ENCODE results near the gene GLS. TPM values are rescaled to one million over a fixed set of nuclear protein-coding genes. Genes with fewer than 3 reads are reported as not detected.

Gene GLS
- total RNA-seq, 2 donors from 2014 or later: 47.2 to 99.3 TPM

GRCh38 chr2:190981733-190982132 lies 101.1 kb downstream of the GLS start:
- Mint-ChIP-seq H3K4me1 (peaks cover 20% of the 10 kb centered on the region), H3K27me3 (ENCODE audit: insufficient read depth) (no peaks in the 10 kb centered on the region)
- peaks cover 99% of the 10 kb centered on the region for H3K36me3 ChIP-seq (ENCODE audit: control insufficient read depth, insufficient read depth, low read length)

GRCh38 chr2:190982262-190983034 lies 101.8 kb downstream of the GLS start:
- Mint-ChIP-seq H3K36me3 (ENCODE audit: low read depth) (peaks cover 94% of the 10 kb centered on the region), H3K9me3 (peaks cover 5% of the 10 kb centered on the region), H3K27ac (no peak overlapping the region), H3K4me3 (no peak overlapping the region), H3K4me1 (peaks cover 20% of the 10 kb centered on the region), H3K27me3 (ENCODE audit: insufficient read depth) (no peaks in the 10 kb centered on the region)
- 91 to 96% methylated on average over 7 to 8 of the region's 8 CpGs for WGBS, 2 experiments (ENCODE audit: insufficient coverage in 1 of 2, insufficient read length in 1 of 2)
- no peak for TF ChIP-seq CTCF (conservative IDR thresholded peaks at IDR 0.05)
- Histone ChIP-seq H3K9ac (ENCODE audit: extremely low read depth, low read length, poor library complexity, severe bottlenecking) (no peak overlapping the region), H3K4me3 (ENCODE audit: low read length) (no peak overlapping the region), H3K27ac (ENCODE audit: low read depth, low read length) (no peak overlapping the region), H3K9me3 (ENCODE audit: control insufficient read depth, low read length) (peaks cover 15% of the 10 kb centered on the region), H3K27me3 (ENCODE audit: control insufficient read depth, insufficient read depth, low read length, poor library complexity, severe bottlenecking) (no peaks in the 10 kb centered on the region), H3K4me1 (ENCODE audit: control insufficient read depth, insufficient read depth, low read length) (no peaks in the 10 kb centered on the region), H3K36me3 (ENCODE audit: control insufficient read depth, insufficient read depth, low read length) (peaks cover 100% of the 10 kb centered on the region)
- no peak for DNase-seq

More at GRCh38 chr2:190981733-190982132, 101.1 kb downstream of the GLS start:
- no peak overlapping the region for H3K4me3 ChIP-seq (ENCODE audit: low read length)
- H3K9me3 ChIP-seq (ENCODE audit: control insufficient read depth, low read length): peaks cover 15% of the 10 kb centered on the region
- TF ChIP-seq CTCF (conservative IDR thresholded peaks at IDR 0.05): no peak
- H3K27ac ChIP-seq (ENCODE audit: low read depth, low read length): no peak overlapping the region
- H3K4me1 ChIP-seq (ENCODE audit: control insufficient read depth, insufficient read depth, low read length): no peaks in the 10 kb centered on the region
- peaks cover 93% of the 10 kb centered on the region for H3K36me3 Mint-ChIP-seq (ENCODE audit: low read depth)
- no peaks in the 10 kb centered on the region for H3K27me3 ChIP-seq (ENCODE audit: control insufficient read depth, insufficient read depth, low read length, poor library complexity, severe bottlenecking)
- H3K9ac ChIP-seq (ENCODE audit: extremely low read depth, low read length, poor library complexity, severe bottlenecking): no peak overlapping the region
- no peak for DNase-seq
- H3K27ac Mint-ChIP-seq: no peak overlapping the region
- peaks cover 5% of the 10 kb centered on the region for H3K9me3 Mint-ChIP-seq
- H3K4me3 Mint-ChIP-seq: no peak overlapping the region
- WGBS, 2 experiments (ENCODE audit: insufficient coverage in 1 of 2, insufficient read length in 1 of 2): 86 to 98% methylated on average over 1 of the region's 1 CpG

GRCh38 chr2:190984595-190984994 lies 104.0 kb downstream of the GLS start:
- H3K27ac ChIP-seq (ENCODE audit: low read depth, low read length): no peak overlapping the region
- no peak overlapping the region for H3K4me3 Mint-ChIP-seq
- no peaks in the 10 kb centered on the region for H3K27me3 Mint-ChIP-seq (ENCODE audit: insufficient read depth)
- H3K9me3 ChIP-seq (ENCODE audit: control insufficient read depth, low read length): peaks cover 15% of the 10 kb centered on the region
- TF ChIP-seq CTCF (conservative IDR thresholded peaks at IDR 0.05): no peak
- H3K4me1 ChIP-seq (ENCODE audit: control insufficient read depth, insufficient read depth, low read length): no peaks in the 10 kb centered on the region
- 95 to 100% methylated on average over 4 to 5 of the region's 5 CpGs for WGBS, 2 experiments (ENCODE audit: insufficient coverage in 1 of 2, insufficient read length in 1 of 2)
- H3K4me1 Mint-ChIP-seq: peaks cover 20% of the 10 kb centered on the region
- peaks cover 100% of the 10 kb centered on the region for H3K36me3 ChIP-seq (ENCODE audit: control insufficient read depth, insufficient read depth, low read length)
- no peaks in the 10 kb centered on the region for H3K27me3 ChIP-seq (ENCODE audit: control insufficient read depth, insufficient read depth, low read length, poor library complexity, severe bottlenecking)
- no peak overlapping the region for H3K27ac Mint-ChIP-seq
- H3K9me3 Mint-ChIP-seq: peaks cover 5% of the 10 kb centered on the region
- H3K9ac ChIP-seq (ENCODE audit: extremely low read depth, low read length, poor library complexity, severe bottlenecking): no peak overlapping the region
- peaks cover 94% of the 10 kb centered on the region for H3K36me3 Mint-ChIP-seq (ENCODE audit: low read depth)
- no peak for DNase-seq
- H3K4me3 ChIP-seq (ENCODE audit: low read length): no peak overlapping the region

Measured in endodermal cell (in vitro differentiated cells).